Right lobe of liver (tissue), 6 donors: ENCODE data around the gene PA2G4. TPM values are rescaled to one million over a fixed set of nuclear protein-coding genes. Genes with fewer than 3 reads are reported as not detected.
A peak's percentile ranks its signal among the peaks of the same experiment; 100 is the strongest.

Experiments used
- ATAC-seq, 4 donors: fragments of 200-7000 bp; cut with Tn5 transposase; one replicate each; pipeline ENCODE4 v1.9.1; 2020; ENCODE audit warnings: mild to moderate bottlenecking in 4 of 4, moderate library complexity in 4 of 4
- DNase-seq, 3 donors: peaks; one replicate each; pipeline ENCODE4 v3.0.0-alpha.2; 2020
- H3K27ac ChIP-seq, 3 donors: fragments of 200-600 bp; one replicate each; pipeline ENCODE4 v1.8.0; 2022
- H3K27me3 ChIP-seq, 2 donors: fragments of 200-600 bp; one replicate each; pipeline ENCODE4 v1.8.0; 2022
- H3K36me3 ChIP-seq, 4 donors: fragments of 200-600 bp; sonication (generic) in 1 of 4; one replicate each; pipeline versions ENCODE4 v1.5.1 to v1.8.0; 2017 to 2022; ENCODE audit warnings: control low read depth in 1 of 4
- H3K4me1 ChIP-seq, 4 donors: fragments of 200-600 bp; sonication (generic) in 1 of 4; one replicate each; pipeline versions ENCODE4 v1.5.1 to v1.8.0; 2017 to 2022; ENCODE audit warnings: control low read depth in 1 of 4
- H3K4me3 ChIP-seq, 3 donors: fragments of 200-600 bp; one replicate each; pipeline ENCODE4 v1.8.0; 2022
- H3K9me3 ChIP-seq, 4 donors: fragments of 200-600 bp; sonication (generic) in 1 of 4; one replicate each; pipeline versions ENCODE4 v1.5.1 to v1.8.0; 2017 to 2022; ENCODE audit warnings: control low read depth in 1 of 4
- POLR2A ChIP-seq: fragments of 450-650 bp; IDR thresholded peaks from one replicate; pipeline ENCODE4 v1.6.1; 2017; ENCODE audit warnings: antibody characterized with exemption, mild to moderate bottlenecking
- WGBS: methylation state at CpG from one replicate; pipeline ENCODE4 v1.1.6; 2018; ENCODE audit warnings: low coverage, low lambda C conversion rate; ENCODE audit not compliant: insufficient coverage; ENCODE audit errors: missing lambda C conversion rate; 5-methylcytosine and 5-hydroxymethylcytosine counted together
- intact Hi-C, 2 donors: fragments of 100-400 bp; cut with DNase I; formaldehyde crosslinking; loops; one replicate each; pipeline versions ENCODE4 v1.11.2 to v1.14.1; 2022
- total RNA-seq, 6 experiments: library from RNA; depleted of rRNA in 2 of 6; stranded (reverse); fragments of >200 nt in 2 of 6; fragmentation: NEBNext Ultra II Directional in 3 of 6; extraction: Animal tissue kit (Norgen Biotek cat#: 25700) in 3 of 6; gene quantifications; one replicate each; pipeline versions ENCODE4 v1.1.0 to v1.2.4, GENCODE V29; 2016 to 2023
- TF ChIP-seq, protein P1 (sequence below), 4 donors: fragments of 200-600 bp in 3 of 4; fragments of 450-650 bp in 1 of 4; IDR thresholded peaks; one replicate each; pipeline versions ENCODE4 v1.5.1 to v1.8.0; 2016 to 2022; ENCODE audit warnings: antibody characterized with exemption in 4 of 4, mild to moderate bottlenecking in 2 of 4
- donor health status: DM: no; HTN: yes; CAD: no.
- donor health status: DM: no; HTN: no; CAD: no.
- donor health status: DM: no; HTN: no; CAD: no.
- donor health status: DM: no; HTN: yes; CAD: no.
- donor health status: DM: no; HTN: yes; CAD: no.

Gene PA2G4
- total RNA-seq, 6 experiments from 2014 or later, result 29.7 to 82.4 (median 36.6) TPM

DNA sequence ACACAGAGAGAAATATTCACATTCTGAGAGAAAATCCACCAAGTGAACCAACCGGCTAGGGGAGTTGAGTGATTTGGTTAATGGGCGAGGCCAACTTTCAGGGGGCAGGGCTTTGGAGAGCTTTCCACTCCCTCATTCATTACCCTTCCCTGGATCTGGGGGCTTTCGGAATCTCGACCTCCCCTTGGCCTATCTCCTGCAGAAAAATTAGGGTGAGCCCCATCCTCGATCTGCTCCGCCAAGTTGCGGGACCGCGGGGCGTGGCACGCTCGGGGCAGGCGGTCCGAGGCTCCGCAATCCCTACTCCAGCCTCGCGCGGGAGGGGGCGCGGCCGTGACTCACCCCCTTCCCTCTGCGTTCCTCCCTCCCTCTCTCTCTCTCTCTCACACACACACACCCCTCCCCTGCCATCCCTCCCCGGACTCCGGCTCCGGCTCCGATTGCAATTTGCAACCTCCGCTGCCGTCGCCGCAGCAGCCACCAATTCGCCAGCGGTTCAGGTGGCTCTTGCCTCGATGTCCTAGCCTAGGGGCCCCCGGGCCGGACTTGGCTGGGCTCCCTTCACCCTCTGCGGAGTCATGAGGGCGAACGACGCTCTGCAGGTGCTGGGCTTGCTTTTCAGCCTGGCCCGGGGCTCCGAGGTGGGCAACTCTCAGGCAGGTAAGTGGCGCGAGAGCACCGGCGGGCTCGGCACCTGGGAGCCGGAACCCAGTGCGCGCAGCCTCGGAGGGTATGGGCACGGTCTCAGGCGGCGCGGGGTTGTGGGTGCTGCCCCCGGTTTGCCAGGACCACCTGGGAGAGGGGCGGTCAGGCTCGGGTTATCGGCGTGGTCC lies 24.4 kb upstream of the PA2G4 start, which contains the start of gene ERBB3:
Gene ERBB3 (plus strand): TSS at position 443 of the 833 bp plus-strand sequence. CDS start 136 bp downstream, at position 579.
- peaks cover 0 to 17% (median 8%) of the 10 kb centered on the region in 4 donors for H3K36me3 ChIP-seq
- intact Hi-C loops, result no loop called here
- TF ChIP-seq, protein P1, sequence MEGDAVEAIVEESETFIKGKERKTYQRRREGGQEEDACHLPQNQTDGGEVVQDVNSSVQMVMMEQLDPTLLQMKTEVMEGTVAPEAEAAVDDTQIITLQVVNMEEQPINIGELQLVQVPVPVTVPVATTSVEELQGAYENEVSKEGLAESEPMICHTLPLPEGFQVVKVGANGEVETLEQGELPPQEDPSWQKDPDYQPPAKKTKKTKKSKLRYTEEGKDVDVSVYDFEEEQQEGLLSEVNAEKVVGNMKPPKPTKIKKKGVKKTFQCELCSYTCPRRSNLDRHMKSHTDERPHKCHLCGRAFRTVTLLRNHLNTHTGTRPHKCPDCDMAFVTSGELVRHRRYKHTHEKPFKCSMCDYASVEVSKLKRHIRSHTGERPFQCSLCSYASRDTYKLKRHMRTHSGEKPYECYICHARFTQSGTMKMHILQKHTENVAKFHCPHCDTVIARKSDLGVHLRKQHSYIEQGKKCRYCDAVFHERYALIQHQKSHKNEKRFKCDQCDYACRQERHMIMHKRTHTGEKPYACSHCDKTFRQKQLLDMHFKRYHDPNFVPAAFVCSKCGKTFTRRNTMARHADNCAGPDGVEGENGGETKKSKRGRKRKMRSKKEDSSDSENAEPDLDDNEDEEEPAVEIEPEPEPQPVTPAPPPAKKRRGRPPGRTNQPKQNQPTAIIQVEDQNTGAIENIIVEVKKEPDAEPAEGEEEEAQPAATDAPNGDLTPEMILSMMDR (IDR thresholded peaks at IDR 0.05), result peak in 1 of 4 donors; percentile 44
- TF ChIP-seq POLR2A, result peak; percentile 85
- no peaks in the 10 kb centered on the region for H3K27me3 ChIP-seq
- ATAC-seq (peak; percentile 71 to 79 (median 73)), DNase-seq (peak; percentile 86 to 88 (median 86))
- under 1% methylated on average over 24 of the region's 59 CpGs for WGBS
- H3K9me3 ChIP-seq, result no peaks in the 10 kb centered on the region
- peaks cover 0 to 39% (median 11%) of the 10 kb centered on the region in 4 donors for H3K4me1 ChIP-seq
- peak within 1 kb of the TSS; percentile 82 to 92 (median 90) for H3K4me3 ChIP-seq
- peak within 1 kb of the TSS; percentile 91 to 99 (median 93) for H3K27ac ChIP-seq

DNA sequence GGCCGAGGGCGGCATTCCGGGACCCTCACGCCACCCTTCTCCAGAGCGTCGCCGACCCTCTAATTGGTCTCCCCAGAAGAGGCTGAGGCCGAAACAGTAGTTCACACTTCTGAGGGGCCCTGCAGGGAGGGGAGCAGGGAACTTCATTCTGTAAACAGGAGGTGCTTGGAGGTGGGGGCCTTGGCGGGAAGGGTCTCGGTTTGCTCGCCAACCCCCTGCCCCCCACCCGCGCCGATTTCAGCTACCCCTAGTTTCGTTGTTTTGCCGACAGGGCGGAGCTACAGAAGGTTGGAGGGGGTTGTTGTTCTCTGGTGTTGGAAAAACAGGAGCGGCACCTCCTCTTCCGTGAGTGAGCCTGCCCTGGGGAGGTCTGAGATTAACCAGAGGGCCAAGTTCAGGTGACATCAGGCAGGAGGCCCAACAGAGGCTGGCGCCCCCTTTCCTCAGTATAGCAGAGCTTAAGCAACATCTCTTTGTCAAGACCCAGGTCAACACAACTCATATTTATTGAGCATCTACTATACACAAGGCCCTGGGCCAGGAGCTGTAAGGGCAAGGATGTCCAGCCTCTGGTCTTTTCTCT lies 23.7 kb upstream of the PA2G4 start:
- WGBS, result 5% methylated on average over 10 of the region's 20 CpGs
- H3K36me3 ChIP-seq, result peaks cover 0 to 24% (median 13%) of the 10 kb centered on the region in 4 donors
- no peaks in the 10 kb centered on the region for H3K27me3 ChIP-seq
- H3K9me3 ChIP-seq, result no peaks in the 10 kb centered on the region
- H3K27ac ChIP-seq, result peak overlapping the region; percentile 91 to 99 (median 93)
- H3K4me3 ChIP-seq, result peak overlapping the region; percentile 82 to 92 (median 90)
- DNase-seq (peak; percentile 81 to 94 (median 92)), ATAC-seq (peak; percentile 59 to 76 (median 66))
- intact Hi-C loops, result no loop called here
- H3K4me1 ChIP-seq, result peaks cover 0 to 45% (median 14%) of the 10 kb centered on the region in 4 donors
- TF ChIP-seq, protein P1 (IDR thresholded peaks at IDR 0.05), result peak in 3 of 4 donors; percentile 9 to 35 (median 26)
- TF ChIP-seq POLR2A, result peak; percentile 69

GRCh38 chr12:56081393-56082347 lies 22.7 kb upstream of the PA2G4 start:
- Histone ChIP-seq H3K4me3 (peak overlapping the region; percentile 82 to 92 (median 90)), H3K27ac (peak overlapping the region; percentile 91 to 99 (median 93)), H3K9me3 (no peaks in the 10 kb centered on the region), H3K36me3 (peaks cover 0 to 35% (median 17%) of the 10 kb centered on the region in 4 donors), H3K27me3 (no peaks in the 10 kb centered on the region), H3K4me1 (peaks cover 0 to 53% (median 17%) of the 10 kb centered on the region in 4 donors)
- TF ChIP-seq POLR2A, result peak; percentile 85
- TF ChIP-seq, protein P1 (IDR thresholded peaks at IDR 0.05), result no peak
- intact Hi-C loops, result no loop called here
- ATAC-seq, result peak; percentile 51 to 70 (median 59)
- DNase-seq, result peak; percentile 68 to 94 (median 83)
- 6% methylated on average over 4 of the region's 6 CpGs for WGBS

GRCh38 chr12:56082382-56082781 lies 22.0 kb upstream of the PA2G4 start:
- intact Hi-C loops, result no loop called here
- Histone ChIP-seq H3K27ac (peak overlapping the region; percentile 91 to 99 (median 93)), H3K36me3 (peaks cover 0 to 40% (median 19%) of the 10 kb centered on the region in 4 donors), H3K9me3 (no peaks in the 10 kb centered on the region), H3K27me3 (no peaks in the 10 kb centered on the region), H3K4me1 (peaks cover 0 to 59% (median 21%) of the 10 kb centered on the region in 4 donors), H3K4me3 (peak overlapping the region; percentile 82 to 92 (median 90))
- TF ChIP-seq POLR2A, result no peak
- TF ChIP-seq, protein P1 (IDR thresholded peaks at IDR 0.05), result no peak
- WGBS, result 10% methylated on average over 1 of the region's 2 CpGs
- ATAC-seq (no peak), DNase-seq (no peak)
